Mesenteric fat pad (tissue), 1 donor: ENCODE measurements around the gene MBD4. TPM values are rescaled to one million over a fixed set of nuclear protein-coding genes. Genes with fewer than 3 reads are reported as not detected.
"Not testable (repeated sequence)": the region's sequence is repeated elsewhere in the genome, so short reads cannot be mapped to it uniquely, and the experiment has no call there.

ENCODE experiments used
- DNase-seq: peaks from one replicate; pipeline ENCODE4 v3.0.0-alpha.2; 2020; ENCODE audit warnings: low spot score
- long read RNA-seq: library from polyadenylated mRNA; unstranded; transcript quantifications from one replicate; pipeline ENCODE4 v2.0.0, GENCODE V29; 2020
- total RNA-seq: library from RNA; stranded (reverse); fragmentation: NEBNext Ultra II Directional; extraction: Animal tissue kit (Norgen Biotek cat#: 25700); gene quantifications from one replicate; pipeline ENCODE4 v1.2.1, GENCODE V29; 2021
- donor health status: DM: yes; HTN: yes; CAD: no.

Gene MBD4
- total RNA-seq: 37.1 TPM
- long read RNA-seq, transcript MBD4-203 (8 exons, 2,478 nt): major isoform, 14 of 49 reads
- long read RNA-seq, partial matches to known transcripts: 25 of 49 reads
- long read RNA-seq, other reads (novel, unspliced or antisense): 5 of 49 reads

GRCh38 chr3:129439817-129440617 lies at the start of gene MBD4, which contains the start of gene IFT122:
Gene MBD4 (minus strand): TSS chr3:129439948. CDS start chr3:129439833, 115 bp downstream.
Gene IFT122 (plus strand): TSS chr3:129440224. CDS start chr3:129440331, 107 bp downstream.
- DNase-seq: peak; percentile 99

- DNase-seq: not testable (repeated sequence)
Measured at GRCh38 chr3:129489258-129489657, 49.5 kb upstream of the MBD4 start.

- DNase-seq: not testable (repeated sequence)
Measured at GRCh38 chr3:129487868-129488335, 48.2 kb upstream of the MBD4 start.

- DNase-seq: no peak
Measured at GRCh38 chr3:129487183-129487867, 47.6 kb upstream of the MBD4 start.

- DNase-seq: no peak
Measured at GRCh38 chr3:129486664-129487035, 46.9 kb upstream of the MBD4 start.

GRCh38 chr3:129485721-129486663 lies 46.2 kb upstream of the MBD4 start:
- DNase-seq: peak; percentile 93

GRCh38 chr3:129485146-129485545 lies 45.4 kb upstream of the MBD4 start:
- DNase-seq: not testable (repeated sequence)

GRCh38 chr3:129483870-129484269 lies 44.1 kb upstream of the MBD4 start:
- DNase-seq: no peak

GRCh38 chr3:129482721-129483120 lies 43.0 kb upstream of the MBD4 start:
- no peak for DNase-seq

- DNase-seq: no peak
Measured at GRCh38 chr3:129481766-129482332, 42.1 kb upstream of the MBD4 start.

- DNase-seq: not testable (repeated sequence)
Measured at GRCh38 chr3:129481225-129481765, 41.5 kb upstream of the MBD4 start.

GRCh38 chr3:129476586-129476985 lies 36.8 kb upstream of the MBD4 start:
- DNase-seq: no peak

- no peak for DNase-seq
Measured at GRCh38 chr3:129475863-129476262, 36.1 kb upstream of the MBD4 start.

- DNase-seq: no peak
Measured at GRCh38 chr3:129474984-129475804, 35.4 kb upstream of the MBD4 start.

- no peak for DNase-seq
Measured at GRCh38 chr3:129473769-129474152, 34.0 kb upstream of the MBD4 start.

- no peak for DNase-seq
Measured at GRCh38 chr3:129473067-129473768, 33.5 kb upstream of the MBD4 start.

GRCh38 chr3:129470861-129471260 lies 31.1 kb upstream of the MBD4 start:
- DNase-seq: no peak

- no peak for DNase-seq
Measured at GRCh38 chr3:129469026-129469425, 29.3 kb upstream of the MBD4 start.

- no peak for DNase-seq
Measured at GRCh38 chr3:129467932-129468331, 28.2 kb upstream of the MBD4 start.
